Muscle of leg (tissue), 11 donors: ENCODE results near the gene CANT1. TPM values are rescaled to one million over a fixed set of nuclear protein-coding genes. Genes with fewer than 3 reads are reported as not detected.
"Not testable (repeated sequence)": the region's sequence is repeated elsewhere in the genome, so short reads cannot be mapped to it uniquely, and the experiment has no call there.

ENCODE experiments used
- DNase-seq: peaks from one replicate; pipeline ENCODE4 v3.0.0; 2013
- H3K27ac ChIP-seq: one replicate; pipeline ENCODE4 v1.5.1; 2013; ENCODE audit warnings: mild to moderate bottlenecking, low read length, control low read depth
- H3K27me3 ChIP-seq: one replicate; pipeline ENCODE4 v1.6.1; 2013; ENCODE audit warnings: low read length; ENCODE audit not compliant: control insufficient read depth, insufficient read depth
- H3K36me3 ChIP-seq: one replicate; pipeline ENCODE4 v1.6.1; 2013; ENCODE audit warnings: low read length; ENCODE audit not compliant: control insufficient read depth, insufficient read depth
- H3K4me1 ChIP-seq: one replicate; pipeline ENCODE4 v1.6.1; 2013; ENCODE audit warnings: low read length; ENCODE audit not compliant: control insufficient read depth, insufficient read depth
- H3K4me3 ChIP-seq: one replicate; pipeline ENCODE4 v1.5.1; 2013; ENCODE audit warnings: low read length, control low read depth
- H3K9me3 ChIP-seq: replicated peaks from 2 replicates; pipeline ENCODE4 v1.6.1; 2013; ENCODE audit warnings: low read depth, low read length; ENCODE audit not compliant: control insufficient read depth
- WGBS: methylation state at CpG from one replicate; pipeline ENCODE4 v1.1.5; 2013; ENCODE audit warnings: missing lambda C conversion rate; ENCODE audit not compliant: insufficient coverage; 5-methylcytosine and 5-hydroxymethylcytosine counted together
- polyA plus RNA-seq, 8 donors: library from polyadenylated mRNA; unstranded; fragments of 120-200 nt; gene quantifications; one replicate each; pipeline versions ENCODE4 v1.2.1 to v1.2.3, GENCODE V29; 2013; ENCODE audit warnings: inconsistent platforms in 1 of 8, low replicate concordance in 1 of 8; ENCODE audit not compliant: insufficient read length in 8 of 8, insufficient read depth in 1 of 8
- total RNA-seq: library from RNA; stranded (reverse); fragments of 120-200 nt; gene quantifications from one replicate; pipeline ENCODE4 v1.2.4, GENCODE V29; 2013

CANT1 gene
- total and polyA plus RNA-seq, 9 donors: 21.7 to 41.5 (median 32.8) TPM

- H3K4me3 ChIP-seq: no peak overlapping the region
- no peak overlapping the region for H3K27ac ChIP-seq
- peaks cover 36% of the 10 kb centered on the region for H3K36me3 ChIP-seq
- no peaks in the 10 kb centered on the region for H3K9me3 ChIP-seq
- H3K4me1 ChIP-seq: peaks cover 32% of the 10 kb centered on the region
- no peak for DNase-seq
- H3K27me3 ChIP-seq: no peaks in the 10 kb centered on the region
- 84% methylated on average over 12 of the region's 21 CpGs for WGBS
Observed at GRCh38 chr17:78967782-78968362, 41.7 kb downstream of the CANT1 start.

- 56% methylated on average over 22 of the region's 23 CpGs for WGBS
- DNase-seq: no peak
- H3K4me1 ChIP-seq: peaks cover 37% of the 10 kb centered on the region
- no peak overlapping the region for H3K4me3 ChIP-seq
- H3K36me3 ChIP-seq: peaks cover 32% of the 10 kb centered on the region
- no peaks in the 10 kb centered on the region for H3K9me3 ChIP-seq
- no peaks in the 10 kb centered on the region for H3K27me3 ChIP-seq
- H3K27ac ChIP-seq: no peak overlapping the region
Observed at GRCh38 chr17:78966910-78967600, 42.5 kb downstream of the CANT1 start.

- WGBS: 55% methylated on average over 17 of the region's 26 CpGs
- Histone ChIP-seq H3K9me3 (no peaks in the 10 kb centered on the region), H3K27me3 (no peaks in the 10 kb centered on the region), H3K4me1 (peaks cover 32% of the 10 kb centered on the region), H3K36me3 (peaks cover 26% of the 10 kb centered on the region), H3K4me3 (no peak overlapping the region), H3K27ac (no peak overlapping the region)
- no peak for DNase-seq
Observed at GRCh38 chr17:78966123-78966813, 43.3 kb downstream of the CANT1 start.

DNA sequence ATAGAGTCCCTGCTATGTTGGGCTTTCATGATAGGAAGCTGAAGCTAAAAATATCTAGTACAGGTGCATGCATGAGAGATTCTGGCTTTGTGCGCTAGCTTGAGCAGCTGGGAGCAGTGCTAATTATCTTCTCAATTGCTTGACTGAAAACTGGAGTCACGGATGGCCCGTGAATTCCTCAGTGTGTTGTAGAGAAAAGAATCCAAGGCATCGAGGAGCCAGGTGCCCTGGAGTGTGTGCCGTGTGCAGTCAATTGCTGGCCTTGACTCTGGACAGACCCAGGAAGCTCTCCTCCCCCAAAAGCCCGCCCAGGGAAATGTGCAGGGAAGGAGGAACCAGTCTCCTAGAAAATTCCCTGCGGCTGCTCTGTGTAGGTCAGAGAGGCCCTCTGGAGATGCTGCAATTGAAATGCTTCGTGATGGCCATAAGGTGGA is 44.1 kb downstream of the CANT1 start:
- Histone ChIP-seq H3K9me3 (no peaks in the 10 kb centered on the region), H3K4me1 (peaks cover 32% of the 10 kb centered on the region), H3K36me3 (peaks cover 21% of the 10 kb centered on the region), H3K27me3 (no peaks in the 10 kb centered on the region), H3K4me3 (no peak overlapping the region), H3K27ac (no peak overlapping the region)
- WGBS: 42% methylated on average over 6 of the region's 8 CpGs
- peak; percentile 45 for DNase-seq

DNA sequence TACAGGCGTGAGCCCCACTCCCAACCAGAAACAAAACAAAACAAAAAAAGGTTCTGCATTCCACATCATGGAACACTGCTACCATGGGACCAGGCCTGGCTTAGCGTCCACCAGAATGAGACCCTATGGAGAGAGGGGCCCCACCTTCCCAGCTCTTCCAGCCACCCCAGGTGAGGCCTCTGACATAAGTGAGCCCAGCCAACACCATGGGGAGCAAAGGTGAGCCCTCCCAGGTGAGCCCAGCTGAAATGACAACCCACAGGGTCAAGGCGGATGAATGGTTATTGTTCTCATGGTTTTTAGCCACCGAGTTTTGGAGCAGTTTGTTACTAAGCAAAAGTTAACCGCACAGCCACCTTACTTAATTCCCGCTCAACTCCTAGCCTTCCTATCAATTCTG is 46.2 kb downstream of the CANT1 start:
- H3K36me3 ChIP-seq: peaks cover 11% of the 10 kb centered on the region
- H3K4me3 ChIP-seq: no peak overlapping the region
- no peaks in the 10 kb centered on the region for H3K27me3 ChIP-seq
- WGBS: 82% methylated on average over 3 of the region's 6 CpGs
- no peak for DNase-seq
- H3K4me1 ChIP-seq: peaks cover 34% of the 10 kb centered on the region
- H3K9me3 ChIP-seq: no peaks in the 10 kb centered on the region
- H3K27ac ChIP-seq: no peak overlapping the region

GRCh38 chr17:78962984-78963348 is 46.6 kb downstream of the CANT1 start:
- not testable (repeated sequence) for H3K36me3 ChIP-seq, H3K9me3 ChIP-seq, DNase-seq, H3K27me3 ChIP-seq, H3K4me3 ChIP-seq, H3K27ac ChIP-seq
- WGBS: 94% methylated on average over 7 of the region's 8 CpGs
- H3K4me1 ChIP-seq: peaks cover 34% of the 10 kb centered on the region

GRCh38 chr17:78962345-78962983 is 47.1 kb downstream of the CANT1 start:
- no peaks in the 10 kb centered on the region for H3K27me3 ChIP-seq
- no peak for DNase-seq
- WGBS: 65% methylated on average over 13 of the region's 19 CpGs
- peaks cover 35% of the 10 kb centered on the region for H3K4me1 ChIP-seq
- H3K9me3 ChIP-seq: no peaks in the 10 kb centered on the region
- H3K4me3 ChIP-seq: no peak overlapping the region
- no peak overlapping the region for H3K27ac ChIP-seq
- peaks cover 2% of the 10 kb centered on the region for H3K36me3 ChIP-seq

DNA sequence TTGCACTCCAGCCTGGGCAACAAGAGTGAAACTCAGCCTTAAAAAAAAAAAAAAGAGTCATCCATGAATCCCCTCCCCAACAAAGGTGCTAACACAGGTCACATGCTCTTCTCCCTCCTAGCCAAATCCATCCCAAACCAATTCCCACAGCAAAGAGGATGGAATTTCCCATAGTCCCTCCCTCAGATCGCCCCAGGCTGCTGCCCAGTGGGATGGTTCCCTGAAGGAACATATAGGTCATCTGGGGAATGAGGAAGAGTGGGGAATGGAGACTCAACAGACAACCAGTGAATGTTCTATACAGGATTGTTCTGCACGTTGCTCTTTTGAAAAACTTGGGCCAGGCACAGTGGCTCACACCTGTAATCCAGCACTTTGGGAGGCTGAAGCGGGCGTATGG is 48.0 kb downstream of the CANT1 start:
- 83% methylated on average over 3 of the region's 4 CpGs for WGBS
- Histone ChIP-seq H3K36me3 (no peaks in the 10 kb centered on the region), H3K9me3 (no peaks in the 10 kb centered on the region), H3K4me3 (no peak overlapping the region), H3K4me1 (peaks cover 31% of the 10 kb centered on the region), H3K27ac (no peak overlapping the region), H3K27me3 (peaks cover 2% of the 10 kb centered on the region)
- no peak for DNase-seq

- 20% methylated on average over 1 of the region's 5 CpGs for WGBS
- H3K27ac ChIP-seq: no peak overlapping the region
Observed at GRCh38 chr17:78960928-78961327, 48.6 kb downstream of the CANT1 start.

DNA sequence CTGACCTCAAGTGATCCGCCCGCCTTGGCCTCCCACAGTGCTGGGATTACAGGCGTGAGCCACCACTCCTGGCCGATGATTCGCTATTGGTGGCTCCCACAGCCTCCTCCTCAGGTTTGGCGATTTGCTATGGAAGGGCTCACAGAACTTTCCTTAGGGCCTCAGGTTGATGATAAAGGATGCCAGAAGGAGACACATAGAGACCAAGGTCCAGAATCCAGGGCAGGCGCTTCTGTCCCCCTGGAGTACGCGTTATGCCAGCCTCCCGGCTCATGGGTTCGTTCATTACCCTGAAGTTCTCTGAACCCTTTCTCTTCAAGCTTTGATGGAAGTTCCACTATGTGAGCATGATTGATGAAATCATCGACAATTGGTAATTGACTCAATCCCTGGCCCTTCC is 49.8 kb downstream of the CANT1 start:
- Histone ChIP-seq H3K4me3 (no peak overlapping the region), H3K4me1 (peaks cover 19% of the 10 kb centered on the region), H3K27me3 (peaks cover 2% of the 10 kb centered on the region), H3K9me3 (no peaks in the 10 kb centered on the region), H3K36me3 (no peaks in the 10 kb centered on the region), H3K27ac (no peak overlapping the region)
- DNase-seq: no peak
- WGBS: 91% methylated on average over 10 of the region's 12 CpGs

More at GRCh38 chr17:78960928-78961327, 48.6 kb downstream of the CANT1 start:
- Histone ChIP-seq H3K27me3 (peaks cover 2% of the 10 kb centered on the region), H3K4me3 (no peak overlapping the region), H3K9me3 (no peaks in the 10 kb centered on the region), H3K4me1 (peaks cover 26% of the 10 kb centered on the region), H3K36me3 (no peaks in the 10 kb centered on the region)
- DNase-seq: peak; percentile 71
